Effector memory CD4-positive, alpha-beta T cell (primary cell): ENCODE data around the gene ST14.

Experiments used
- DNase-seq, 3 donors: peaks; one replicate each; pipeline ENCODE4 v3.0.0-alpha.2; 2020
- H3K27ac ChIP-seq: 2 replicates; pipeline ENCODE4 v1.7.0; 2013; ENCODE audit warnings: mild to moderate bottlenecking, low read length, moderate library complexity; ENCODE audit not compliant: insufficient read depth, poor library complexity, severe bottlenecking
- H3K27me3 ChIP-seq: replicated peaks from 2 replicates; pipeline ENCODE4 v1.7.0; 2013; ENCODE audit warnings: mild to moderate bottlenecking, low read length; ENCODE audit not compliant: insufficient read depth, control insufficient read depth, poor library complexity, severe bottlenecking
- H3K36me3 ChIP-seq: 2 replicates; pipeline ENCODE4 v1.7.0; 2013; ENCODE audit warnings: mild to moderate bottlenecking, low read length, moderate library complexity; ENCODE audit not compliant: control insufficient read depth, insufficient read depth
- H3K4me1 ChIP-seq: 2 replicates; pipeline ENCODE4 v1.7.0; 2013; ENCODE audit warnings: low read length, mild to moderate bottlenecking; ENCODE audit not compliant: control insufficient read depth, insufficient read depth, poor library complexity, severe bottlenecking
- H3K4me3 ChIP-seq: 2 replicates; pipeline ENCODE4 v1.7.0; 2013; ENCODE audit warnings: low read length, low read depth, mild to moderate bottlenecking; ENCODE audit not compliant: insufficient read depth, poor library complexity, severe bottlenecking
- H3K9me3 ChIP-seq: 2 replicates; pipeline ENCODE4 v1.7.0; 2013; ENCODE audit warnings: mild to moderate bottlenecking, low read length, moderate library complexity; ENCODE audit not compliant: control insufficient read depth

The ST14 gene

DNA sequence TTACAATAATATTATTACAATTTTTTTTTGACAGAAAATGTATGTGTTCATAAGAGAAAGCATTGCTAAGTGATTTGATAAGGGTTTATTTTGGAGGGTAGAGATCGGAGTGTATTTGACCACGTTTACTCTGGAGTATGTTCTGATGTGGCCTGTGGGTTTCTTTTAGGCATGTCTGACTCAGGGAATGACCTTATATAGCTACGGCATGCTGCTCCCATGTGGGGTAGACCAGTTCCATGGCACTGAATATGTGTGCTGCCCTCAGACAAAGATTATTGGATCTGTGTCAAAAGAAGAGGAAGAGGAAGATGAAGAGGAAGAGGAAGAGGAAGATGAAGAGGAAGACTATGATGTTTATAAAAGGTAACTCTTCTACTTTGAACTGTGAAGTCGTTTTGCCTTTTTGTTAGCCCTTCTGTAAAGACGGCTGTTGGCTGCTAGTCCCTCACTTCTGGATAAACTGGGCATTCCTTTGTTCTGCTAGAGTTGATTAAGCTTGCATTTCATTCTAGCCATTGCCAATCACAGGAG is 38.1 kb upstream of the ST14 start:
- no peak overlapping the region for H3K27ac ChIP-seq

GRCh38 chr11:130122141-130122575 is 37.4 kb upstream of the ST14 start:
- Histone ChIP-seq H3K9me3 (no peaks in the 10 kb centered on the region), H3K27ac (no peak overlapping the region), H3K4me3 (no peak overlapping the region), H3K36me3 (peaks cover 14% of the 10 kb centered on the region), H3K4me1 (peaks cover 14% of the 10 kb centered on the region), H3K27me3 (no peaks in the 10 kb centered on the region)
- no peak for DNase-seq

More for the DNA sequence above, 38.1 kb upstream of the ST14 start:
- no peak for DNase-seq
- Histone ChIP-seq H3K27me3 (no peaks in the 10 kb centered on the region), H3K36me3 (peaks cover 14% of the 10 kb centered on the region), H3K4me3 (no peak overlapping the region), H3K4me1 (peaks cover 14% of the 10 kb centered on the region), H3K9me3 (no peaks in the 10 kb centered on the region)

DNA sequence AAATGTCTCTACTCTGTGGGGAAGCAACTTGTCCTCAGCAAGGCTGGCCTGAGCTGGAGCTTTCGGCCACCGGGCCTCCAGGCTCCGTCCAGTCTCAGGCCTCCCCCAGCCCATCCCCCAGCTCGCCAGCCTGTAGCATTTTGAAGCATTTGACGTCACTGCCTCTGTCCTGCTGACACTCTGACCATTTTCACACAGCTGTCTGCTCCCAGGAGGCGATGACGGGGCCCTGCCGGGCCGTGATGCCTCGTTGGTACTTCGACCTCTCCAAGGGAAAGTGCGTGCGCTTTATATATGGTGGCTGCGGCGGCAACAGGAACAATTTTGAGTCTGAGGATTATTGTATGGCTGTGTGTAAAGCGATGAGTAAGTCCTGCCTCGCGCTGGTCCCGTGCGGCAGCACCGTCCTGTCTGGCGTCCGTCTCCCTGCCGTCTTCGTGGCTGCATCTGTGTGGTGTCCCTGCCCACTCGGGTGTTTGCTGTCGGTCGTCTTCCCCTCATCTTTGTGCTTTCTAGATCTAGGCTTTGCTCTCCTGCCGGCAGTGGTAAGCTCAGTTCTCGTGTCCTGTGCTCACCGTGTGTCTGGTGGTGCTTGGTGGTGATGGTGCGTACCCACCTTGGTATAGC is 36.1 kb upstream of the ST14 start:
- H3K27ac ChIP-seq, result no peak overlapping the region

GRCh38 chr11:130124096-130124495 is 35.5 kb upstream of the ST14 start:
- no peak for DNase-seq
- Histone ChIP-seq H3K4me3 (no peak overlapping the region), H3K4me1 (peaks cover 2% of the 10 kb centered on the region), H3K27ac (no peak overlapping the region), H3K27me3 (no peaks in the 10 kb centered on the region), H3K36me3 (peaks cover 14% of the 10 kb centered on the region), H3K9me3 (no peaks in the 10 kb centered on the region)

More for the DNA sequence above, 36.1 kb upstream of the ST14 start:
- DNase-seq, result no peak
- Histone ChIP-seq H3K4me1 (peaks cover 8% of the 10 kb centered on the region), H3K27me3 (no peaks in the 10 kb centered on the region), H3K36me3 (peaks cover 14% of the 10 kb centered on the region), H3K4me3 (no peak overlapping the region), H3K9me3 (no peaks in the 10 kb centered on the region)

DNA sequence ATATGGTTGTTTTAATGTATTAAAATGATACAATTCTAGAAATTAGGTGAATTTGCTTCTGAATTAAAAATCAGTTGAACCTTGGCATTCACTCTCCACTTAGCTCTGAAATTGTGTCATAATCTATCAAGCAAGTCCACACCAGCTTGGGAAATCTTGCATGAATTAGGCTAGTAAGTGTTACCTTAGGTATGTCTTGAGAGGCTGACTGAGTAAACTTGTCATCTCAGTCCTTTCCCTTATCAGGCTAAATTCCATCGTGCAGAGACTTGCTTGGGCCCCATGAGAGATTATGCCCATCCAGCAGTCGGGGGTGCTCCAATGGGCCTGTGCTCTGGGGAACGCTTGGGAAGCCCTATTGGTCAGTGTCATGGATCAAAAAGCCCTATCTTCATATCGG is 33.9 kb upstream of the ST14 start:
- no peak overlapping the region for H3K4me3 ChIP-seq
- H3K36me3 ChIP-seq, result peaks cover 24% of the 10 kb centered on the region
- no peaks in the 10 kb centered on the region for H3K9me3 ChIP-seq
- no peaks in the 10 kb centered on the region for H3K27me3 ChIP-seq
- DNase-seq, result no peak
- no peak overlapping the region for H3K27ac ChIP-seq
- H3K4me1 ChIP-seq, result no peaks in the 10 kb centered on the region

DNA sequence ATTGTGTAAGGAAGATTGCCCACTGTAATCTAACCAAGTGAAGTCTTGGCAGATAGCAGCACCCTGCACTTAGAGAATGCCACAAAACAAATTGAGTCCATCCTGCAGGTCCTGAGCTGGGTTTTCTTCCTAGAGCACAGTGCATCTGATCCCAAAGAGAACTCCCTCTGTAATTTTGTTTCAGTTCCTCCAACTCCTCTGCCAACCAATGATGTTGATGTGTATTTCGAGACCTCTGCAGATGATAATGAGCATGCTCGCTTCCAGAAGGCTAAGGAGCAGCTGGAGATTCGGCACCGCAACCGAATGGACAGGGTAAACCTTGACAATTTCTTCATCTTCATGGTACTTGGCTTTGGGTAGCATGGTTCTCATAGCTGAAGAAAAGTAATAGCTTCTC is 33.1 kb upstream of the ST14 start:
- DNase-seq, result no peak

DNA sequence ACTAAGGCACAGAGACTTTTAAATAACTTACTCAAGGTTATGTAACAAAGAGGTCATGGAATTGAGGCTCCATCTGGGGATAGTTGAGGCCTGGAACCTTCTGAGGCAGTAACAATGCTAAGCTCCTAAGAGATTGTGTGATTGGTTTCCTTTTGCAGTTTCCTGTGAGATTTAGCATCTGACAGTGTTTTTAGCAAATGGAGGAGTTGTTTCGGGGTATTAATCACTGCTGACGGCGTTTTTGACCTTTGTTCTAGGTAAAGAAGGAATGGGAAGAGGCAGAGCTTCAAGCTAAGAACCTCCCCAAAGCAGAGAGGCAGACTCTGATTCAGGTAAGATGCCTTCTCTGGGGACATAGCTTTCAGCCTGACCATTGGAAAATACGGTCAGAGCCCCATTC is 32.1 kb upstream of the ST14 start:
- Histone ChIP-seq H3K4me1 (no peaks in the 10 kb centered on the region), H3K4me3 (no peak overlapping the region), H3K27me3 (no peaks in the 10 kb centered on the region), H3K36me3 (peaks cover 24% of the 10 kb centered on the region), H3K9me3 (no peaks in the 10 kb centered on the region), H3K27ac (no peak overlapping the region)
- DNase-seq, result no peak

More for the DNA sequence above, 33.1 kb upstream of the ST14 start:
- Histone ChIP-seq H3K9me3 (no peaks in the 10 kb centered on the region), H3K27me3 (no peaks in the 10 kb centered on the region), H3K4me1 (no peaks in the 10 kb centered on the region), H3K27ac (no peak overlapping the region), H3K36me3 (peaks cover 28% of the 10 kb centered on the region), H3K4me3 (no peak overlapping the region)

DNA sequence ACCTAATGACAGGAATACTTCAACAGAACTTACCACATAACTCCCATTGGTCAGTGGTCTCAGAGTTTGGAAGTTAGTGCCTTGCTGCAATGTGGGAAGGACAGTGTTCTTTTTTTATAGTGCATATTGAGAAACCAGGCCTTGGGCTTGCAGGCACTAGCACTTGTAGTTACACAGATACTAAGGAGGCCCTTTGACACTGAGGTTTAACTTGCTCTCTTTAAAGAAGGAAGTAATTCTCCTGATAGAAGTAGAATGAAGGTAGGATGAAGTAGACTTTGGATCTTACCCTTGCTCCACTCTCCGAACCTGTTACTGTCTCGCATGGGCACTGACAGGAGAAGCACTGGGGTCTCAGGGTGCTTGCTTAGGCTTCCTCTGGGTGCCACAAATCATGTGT is 31.0 kb upstream of the ST14 start:
- H3K4me3 ChIP-seq, result no peak overlapping the region
- no peaks in the 10 kb centered on the region for H3K9me3 ChIP-seq
- H3K36me3 ChIP-seq, result peaks cover 14% of the 10 kb centered on the region
- no peak overlapping the region for H3K27ac ChIP-seq
- H3K27me3 ChIP-seq, result no peaks in the 10 kb centered on the region
- H3K4me1 ChIP-seq, result no peaks in the 10 kb centered on the region
- DNase-seq, result no peak

DNA sequence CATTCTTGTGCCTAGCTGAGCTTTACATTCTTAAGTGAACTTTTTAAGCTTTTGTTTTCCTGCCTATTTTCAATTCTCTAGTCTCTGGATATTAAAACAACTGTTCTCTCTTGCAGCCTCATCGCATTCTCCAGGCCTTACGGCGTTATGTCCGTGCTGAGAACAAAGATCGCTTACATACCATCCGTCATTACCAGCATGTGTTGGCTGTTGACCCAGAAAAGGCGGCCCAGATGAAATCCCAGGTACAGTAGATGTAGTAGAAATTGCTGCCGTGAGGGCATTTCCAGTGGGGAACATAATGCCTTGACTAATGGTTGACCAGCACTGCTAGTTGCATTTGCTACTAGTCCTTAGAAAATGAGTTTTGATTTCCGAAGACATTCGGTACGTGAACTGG is 29.7 kb upstream of the ST14 start:
- Histone ChIP-seq H3K27ac (no peak overlapping the region), H3K4me1 (no peaks in the 10 kb centered on the region), H3K36me3 (peaks cover 14% of the 10 kb centered on the region), H3K4me3 (no peak overlapping the region), H3K9me3 (no peaks in the 10 kb centered on the region), H3K27me3 (no peaks in the 10 kb centered on the region)
- no peak for DNase-seq

DNA sequence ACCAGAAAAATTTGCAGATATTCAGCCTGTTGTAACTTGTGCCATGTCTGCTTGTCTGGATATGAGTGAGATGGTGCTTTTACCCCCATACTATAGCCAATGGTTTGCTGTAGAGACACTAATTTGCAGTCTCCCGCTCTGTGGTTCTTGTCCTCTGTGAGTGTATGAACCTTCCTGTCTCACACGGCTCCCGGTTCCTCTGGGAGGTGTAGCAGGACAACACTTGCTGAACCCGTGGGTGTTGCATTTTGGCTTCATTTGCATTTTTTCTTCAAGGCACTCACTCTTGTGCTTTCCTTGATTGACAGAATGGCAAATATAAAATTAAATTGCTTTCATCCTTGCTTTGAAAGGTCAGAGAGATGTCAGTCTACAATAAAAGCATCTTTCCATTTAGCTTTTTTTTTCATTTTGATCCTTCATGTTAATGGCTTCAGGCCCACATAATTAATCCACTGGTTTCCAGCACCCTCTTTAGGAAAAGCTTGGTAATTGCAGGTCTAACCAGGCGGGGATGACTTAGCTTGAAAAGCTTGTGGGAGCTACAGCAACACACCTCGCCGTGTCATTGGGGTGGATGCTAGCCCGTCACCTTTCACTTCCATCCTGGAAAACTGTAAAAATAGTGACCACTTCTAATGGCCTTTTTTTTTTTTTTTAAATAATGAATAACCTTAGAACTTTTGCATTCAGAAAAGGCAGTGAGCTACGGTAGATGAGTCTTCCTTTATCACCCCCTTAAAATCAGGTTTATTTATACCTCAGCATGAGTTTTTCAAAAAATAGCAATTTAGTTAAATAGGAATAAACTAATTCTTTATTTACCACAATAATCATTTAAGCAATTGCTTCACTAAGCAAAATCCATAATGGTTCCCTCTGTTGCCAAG is 27.4 kb upstream of the ST14 start:
- H3K4me1 ChIP-seq, result no peaks in the 10 kb centered on the region
- no peak overlapping the region for H3K4me3 ChIP-seq
- H3K9me3 ChIP-seq, result no peaks in the 10 kb centered on the region
- no peak overlapping the region for H3K27ac ChIP-seq
- DNase-seq, result peak; percentile 14 to 31 (median 17)
- H3K36me3 ChIP-seq, result peaks cover 14% of the 10 kb centered on the region
- H3K27me3 ChIP-seq, result no peaks in the 10 kb centered on the region
